Right atrium auricular region (tissue), 2 donors: ENCODE measurements around the gene CYSRT1. TPM values are rescaled to one million over a fixed set of nuclear protein-coding genes. Genes with fewer than 3 reads are reported as not detected.

Experiments used
- DNase-seq: peaks from one replicate; pipeline ENCODE4 v3.0.0-alpha.2; 2019; ENCODE audit warnings: low spot score
- H3K27ac ChIP-seq, 2 donors: fragments of 200-600 bp; sonication (generic); 1 replicate in 1 of 2; 2 replicates in 1 of 2; pipeline ENCODE4 v1.5.1; 2016 to 2019
- H3K27me3 ChIP-seq, 2 donors: fragments of 200-600 bp; sonication (generic); one replicate each; pipeline versions ENCODE4 v1.5.1 to v1.6.0; 2017 to 2019
- H3K36me3 ChIP-seq: fragments of 200-600 bp; sonication (generic); one replicate; pipeline ENCODE4 v1.5.1; 2016
- H3K4me1 ChIP-seq, 2 donors: fragments of 200-600 bp; sonication (generic); one replicate each; pipeline versions ENCODE4 v1.5.1 to v1.6.0; 2017 to 2019
- H3K4me3 ChIP-seq, 2 donors: fragments of 200-600 bp; sonication (generic); 1 replicate in 1 of 2; 2 replicates in 1 of 2; pipeline ENCODE4 v1.5.1; 2017 to 2019; ENCODE audit warnings: mild to moderate bottlenecking in 1 of 2, moderate library complexity in 1 of 2
- H3K9me3 ChIP-seq, 2 donors: fragments of 200-600 bp; sonication (generic); one replicate each; pipeline ENCODE4 v1.5.1; 2019
- total RNA-seq, 2 donors: library from RNA; depleted of rRNA; stranded (reverse); fragments of >200 nt; gene quantifications; one replicate each; pipeline ENCODE4 v1.1.0, GENCODE V29; 2016
- TF ChIP-seq, protein P1 (sequence below), 2 donors: fragments of 200-600 bp; sonication (generic); IDR thresholded peaks; one replicate each; pipeline ENCODE4 v1.5.1; 2019; ENCODE audit warnings: antibody characterized with exemption in 2 of 2

Gene CYSRT1
- total RNA-seq, 2 donors from 2014 or later: 0.35 to 0.85 TPM

DNA sequence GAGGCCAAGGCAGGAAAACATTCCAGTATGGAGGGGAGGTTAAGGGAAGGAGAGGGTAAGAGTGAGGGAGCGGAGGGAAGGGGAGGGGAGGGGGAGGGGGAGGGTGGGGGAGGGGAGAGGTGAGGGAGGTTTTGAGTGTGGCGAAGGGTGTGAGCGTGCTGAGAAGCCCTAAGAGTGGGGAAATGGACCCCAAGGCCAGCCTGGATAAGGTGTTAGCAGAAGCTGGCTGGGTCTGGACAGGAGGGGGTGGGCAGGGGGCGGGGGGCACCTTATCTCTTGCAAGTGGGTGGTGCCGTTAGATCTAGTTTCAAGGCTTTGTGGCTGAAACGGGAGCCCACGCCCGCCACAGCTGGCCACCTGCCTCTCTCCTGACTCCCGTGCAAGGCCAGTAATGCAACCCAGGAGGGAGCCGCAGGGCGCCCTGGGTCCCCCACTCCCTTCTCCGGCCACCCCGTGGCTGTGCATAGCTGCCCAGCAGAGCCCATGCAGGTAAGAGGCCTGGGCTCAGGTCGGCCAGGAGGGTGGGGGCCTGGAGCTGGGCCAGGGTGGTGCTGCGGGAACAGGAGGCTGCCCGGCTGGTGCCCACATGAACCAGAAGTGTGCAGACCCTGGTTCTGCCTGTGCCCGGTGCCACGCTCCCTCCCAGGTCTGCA lies 3.0 kb downstream of the CYSRT1 start:
- Histone ChIP-seq H3K27me3 (peaks cover 3 to 9% of the 10 kb centered on the region in 2 donors), H3K4me1 (peaks cover 0 to 20% of the 10 kb centered on the region in 2 donors), H3K9me3 (no peaks in the 10 kb centered on the region), H3K36me3 (no peaks in the 10 kb centered on the region), H3K4me3 (no peak overlapping the region), H3K27ac (no peak overlapping the region)
- TF ChIP-seq, protein P1, sequence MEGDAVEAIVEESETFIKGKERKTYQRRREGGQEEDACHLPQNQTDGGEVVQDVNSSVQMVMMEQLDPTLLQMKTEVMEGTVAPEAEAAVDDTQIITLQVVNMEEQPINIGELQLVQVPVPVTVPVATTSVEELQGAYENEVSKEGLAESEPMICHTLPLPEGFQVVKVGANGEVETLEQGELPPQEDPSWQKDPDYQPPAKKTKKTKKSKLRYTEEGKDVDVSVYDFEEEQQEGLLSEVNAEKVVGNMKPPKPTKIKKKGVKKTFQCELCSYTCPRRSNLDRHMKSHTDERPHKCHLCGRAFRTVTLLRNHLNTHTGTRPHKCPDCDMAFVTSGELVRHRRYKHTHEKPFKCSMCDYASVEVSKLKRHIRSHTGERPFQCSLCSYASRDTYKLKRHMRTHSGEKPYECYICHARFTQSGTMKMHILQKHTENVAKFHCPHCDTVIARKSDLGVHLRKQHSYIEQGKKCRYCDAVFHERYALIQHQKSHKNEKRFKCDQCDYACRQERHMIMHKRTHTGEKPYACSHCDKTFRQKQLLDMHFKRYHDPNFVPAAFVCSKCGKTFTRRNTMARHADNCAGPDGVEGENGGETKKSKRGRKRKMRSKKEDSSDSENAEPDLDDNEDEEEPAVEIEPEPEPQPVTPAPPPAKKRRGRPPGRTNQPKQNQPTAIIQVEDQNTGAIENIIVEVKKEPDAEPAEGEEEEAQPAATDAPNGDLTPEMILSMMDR (IDR thresholded peaks at IDR 0.05): no peak
- DNase-seq: no peak

DNA sequence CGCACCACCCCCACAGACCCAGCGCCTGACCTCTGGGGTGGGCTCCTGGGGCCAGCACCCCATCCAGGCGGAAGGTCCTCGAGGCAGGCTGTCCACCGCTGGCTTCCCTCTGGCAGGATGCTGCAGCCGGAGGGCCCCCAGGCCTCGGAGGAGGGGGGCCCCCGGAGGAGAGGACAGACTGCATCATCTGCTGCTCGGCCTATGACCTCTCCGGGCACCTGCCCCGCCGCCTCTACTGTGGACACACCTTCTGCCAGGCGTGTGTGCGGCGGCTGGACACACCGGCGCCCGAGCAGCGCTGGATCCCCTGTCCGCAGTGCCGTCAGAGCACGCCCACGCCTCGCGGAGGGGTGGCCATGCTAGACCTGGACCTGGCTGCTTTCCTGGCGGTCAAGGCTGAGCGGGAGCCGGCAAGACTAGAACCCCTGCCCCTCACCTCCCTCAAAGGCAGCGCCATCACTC lies 3.6 kb downstream of the CYSRT1 start:
- H3K27me3 ChIP-seq: peaks cover 3 to 9% of the 10 kb centered on the region in 2 donors
- no peak overlapping the region for H3K27ac ChIP-seq
- no peaks in the 10 kb centered on the region for H3K36me3 ChIP-seq
- peaks cover 0 to 17% of the 10 kb centered on the region in 2 donors for H3K4me1 ChIP-seq
- no peak overlapping the region for H3K4me3 ChIP-seq
- DNase-seq: no peak
- H3K9me3 ChIP-seq: no peaks in the 10 kb centered on the region
- TF ChIP-seq, protein P1 (IDR thresholded peaks at IDR 0.05): no peak

DNA sequence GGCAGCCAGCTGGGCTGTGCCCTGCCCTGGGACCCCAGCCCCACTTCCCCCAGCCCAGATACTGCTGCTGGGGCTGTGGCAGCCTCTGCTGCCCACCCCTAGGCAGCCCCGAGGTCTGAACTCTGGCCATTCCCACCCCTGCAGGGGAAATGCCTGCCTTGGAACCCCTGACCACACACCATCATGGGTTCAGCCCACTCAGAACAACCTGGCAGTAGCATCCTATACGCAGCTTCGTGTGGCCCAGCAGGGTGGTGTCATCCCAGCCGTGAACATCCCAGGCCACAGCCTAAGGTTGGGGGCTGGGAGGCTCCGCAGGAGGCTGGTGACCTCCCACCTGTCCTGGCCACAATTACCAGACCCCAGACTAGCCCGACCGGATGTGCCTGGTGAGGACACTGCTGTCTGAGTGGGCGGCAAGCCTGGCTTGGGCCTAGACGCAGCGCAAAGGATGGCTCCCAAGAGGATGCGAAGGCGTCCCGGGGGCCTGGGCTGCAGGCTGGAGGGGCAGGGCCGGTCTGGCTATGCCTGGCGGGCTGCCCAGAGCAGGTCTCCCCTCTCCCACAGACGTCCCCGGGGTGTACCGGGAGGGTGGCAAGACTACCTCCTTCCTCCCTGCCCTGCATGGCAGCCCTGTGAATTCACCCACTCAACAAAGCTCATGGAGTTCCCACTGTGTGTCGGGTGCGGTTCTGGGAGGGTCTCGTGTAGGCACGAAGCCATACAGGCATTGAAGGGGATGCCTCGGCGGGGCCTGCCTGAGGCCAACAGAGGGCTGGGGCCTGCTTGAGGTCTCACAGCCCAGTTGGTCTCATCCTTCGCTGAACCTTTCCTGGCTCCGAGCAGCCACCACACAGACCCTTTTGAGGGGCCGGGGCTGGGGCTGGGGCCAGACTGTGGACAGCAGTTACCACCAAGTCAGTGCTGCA lies 4.3 kb downstream of the CYSRT1 start:
- no peaks in the 10 kb centered on the region for H3K9me3 ChIP-seq
- H3K4me3 ChIP-seq: no peak overlapping the region
- TF ChIP-seq, protein P1 (IDR thresholded peaks at IDR 0.05): no peak
- H3K27ac ChIP-seq: no peak overlapping the region
- no peak for DNase-seq
- peaks cover 3 to 9% of the 10 kb centered on the region in 2 donors for H3K27me3 ChIP-seq
- H3K4me1 ChIP-seq: peaks cover 0 to 12% of the 10 kb centered on the region in 2 donors
- no peaks in the 10 kb centered on the region for H3K36me3 ChIP-seq

DNA sequence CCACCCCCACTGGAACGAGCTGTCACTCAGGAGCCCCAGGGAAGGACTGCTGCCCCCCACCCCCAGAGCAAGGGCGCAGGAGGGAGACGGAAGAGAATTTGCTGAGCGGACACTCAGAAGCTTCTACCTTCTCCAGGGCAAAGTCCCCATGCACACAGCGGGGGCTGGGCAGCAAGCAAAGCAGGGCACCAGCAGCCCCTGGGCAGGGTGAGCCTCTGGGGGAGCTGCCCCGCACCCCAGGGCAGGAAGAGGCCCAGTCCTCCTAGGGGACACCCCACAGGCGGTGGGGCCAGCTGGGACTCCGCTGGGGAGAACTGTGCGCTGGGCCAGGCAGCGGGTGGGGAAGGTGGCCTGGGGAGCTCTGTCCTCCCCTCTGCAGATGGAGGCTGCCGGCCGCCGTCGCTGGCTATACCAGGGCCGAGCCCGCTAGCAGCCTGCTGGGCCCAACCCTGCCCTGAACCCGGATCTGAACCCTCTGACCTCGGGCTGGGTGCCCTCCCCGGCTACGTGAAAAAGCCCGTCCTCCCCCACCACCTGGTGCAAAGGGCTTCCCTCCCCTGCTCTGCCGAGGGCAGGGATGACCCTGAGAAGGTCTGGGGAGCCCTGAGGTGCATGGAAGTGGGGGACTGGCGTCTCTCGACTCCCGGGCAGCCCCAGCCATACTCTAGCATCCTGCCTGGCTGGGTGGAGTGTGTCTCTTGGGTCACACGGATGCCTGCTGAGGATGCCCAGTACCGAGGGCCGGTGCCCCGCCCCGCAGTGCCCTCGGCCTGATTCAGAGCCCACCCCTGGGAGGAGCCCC lies 5.1 kb downstream of the CYSRT1 start:
- no peak for DNase-seq

More for the DNA sequence above, 5.1 kb downstream of the CYSRT1 start:
- Histone ChIP-seq H3K4me3 (no peak overlapping the region), H3K9me3 (no peaks in the 10 kb centered on the region), H3K27me3 (peaks cover 3 to 9% of the 10 kb centered on the region in 2 donors), H3K4me1 (peaks cover 0 to 11% of the 10 kb centered on the region in 2 donors), H3K27ac (no peak overlapping the region), H3K36me3 (no peaks in the 10 kb centered on the region)
- TF ChIP-seq, protein P1 (IDR thresholded peaks at IDR 0.05): no peak
